ENCODE data around the gene MSH5. TPM values are rescaled to one million over a fixed set of nuclear protein-coding genes. Genes with fewer than 3 reads are reported as not detected.
"Not testable (repeated sequence)": the region's sequence is repeated elsewhere in the genome, so short reads cannot be mapped to it uniquely, and the experiment has no call there.

The MSH5 gene
- total RNA-seq, 2 donors from 2014 or later = 5.7 to 10.5 TPM

- H3K9me3 ChIP-seq = no peaks in the 10 kb centered on the region
- H3K4me1 ChIP-seq (ENCODE audit: control insufficient read depth in 1 of 2, low read depth in 2 of 2) = peaks cover 20 to 26% of the 10 kb centered on the region in 2 donors
- H3K27me3 ChIP-seq (replicated peaks; ENCODE audit: insufficient read depth) = no peaks in the 10 kb centered on the region
- TF ChIP-seq CTCF (IDR thresholded peaks at IDR 0.05) = no peak
- peaks cover 4% of the 10 kb centered on the region for H3K36me3 ChIP-seq
- peak overlapping the region; percentile 93 for H3K4me3 ChIP-seq
- no peak for DNase-seq (ENCODE audit: low spot score)
- peak overlapping the region; percentile 90 to 98 for H3K27ac ChIP-seq
- ATAC-seq (ENCODE audit: insufficient number of reproducible peaks, low FRiP score, low read depth) = no peak
Measured at GRCh38 chr6:31794866-31795615, 55.2 kb downstream of the MSH5 start.

GRCh38 chr6:31795616-31796298 lies 56.0 kb downstream of the MSH5 start, which contains the start of gene VARS1:
Gene VARS1 (minus strand): TSS chr6:31795752. CDS start chr6:31795217, 535 bp downstream.
- H3K4me3 ChIP-seq = peak within 1 kb of the TSS; percentile 93
- TF ChIP-seq CTCF (IDR thresholded peaks at IDR 0.05) = peak; percentile 80
- H3K27me3 ChIP-seq (replicated peaks; ENCODE audit: insufficient read depth) = no peaks in the 10 kb centered on the region
- peak; percentile 63 for DNase-seq (ENCODE audit: low spot score)
- no peaks in the 10 kb centered on the region for H3K9me3 ChIP-seq
- H3K36me3 ChIP-seq = peaks cover 4% of the 10 kb centered on the region
- peaks cover 23 to 28% of the 10 kb centered on the region in 2 donors for H3K4me1 ChIP-seq (ENCODE audit: control insufficient read depth in 1 of 2, low read depth in 2 of 2)
- peak; percentile 77 for ATAC-seq (ENCODE audit: insufficient number of reproducible peaks, low FRiP score, low read depth)
- H3K27ac ChIP-seq = peak within 1 kb of the TSS; percentile 90 to 98

GRCh38 chr6:31796993-31797385 lies 57.2 kb downstream of the MSH5 start:
- Histone ChIP-seq H3K27ac (peak overlapping the region; percentile 14 to 98), H3K27me3 (replicated peaks; ENCODE audit: insufficient read depth) (no peaks in the 10 kb centered on the region), H3K4me1 (ENCODE audit: control insufficient read depth in 1 of 2, low read depth in 2 of 2) (peaks cover 23 to 28% of the 10 kb centered on the region in 2 donors), H3K9me3 (no peaks in the 10 kb centered on the region), H3K36me3 (no peaks in the 10 kb centered on the region), H3K4me3 (no peak overlapping the region)
- no peak for TF ChIP-seq CTCF (IDR thresholded peaks at IDR 0.05)
- ATAC-seq (ENCODE audit: insufficient number of reproducible peaks, low FRiP score, low read depth) (no peak), DNase-seq (ENCODE audit: low spot score) (no peak)

- ATAC-seq (ENCODE audit: insufficient number of reproducible peaks, low FRiP score, low read depth) (no peak), DNase-seq (ENCODE audit: low spot score) (no peak)
- Histone ChIP-seq H3K27ac (peak overlapping the region in 1 of 2 donors; percentile 98), H3K4me3 (no peak overlapping the region), H3K9me3 (no peaks in the 10 kb centered on the region), H3K36me3 (no peaks in the 10 kb centered on the region), H3K27me3 (replicated peaks; ENCODE audit: insufficient read depth) (no peaks in the 10 kb centered on the region), H3K4me1 (ENCODE audit: control insufficient read depth in 1 of 2, low read depth in 2 of 2) (peaks cover 23 to 28% of the 10 kb centered on the region in 2 donors)
- no peak for TF ChIP-seq CTCF (IDR thresholded peaks at IDR 0.05)
Measured at GRCh38 chr6:31797588-31797987, 57.8 kb downstream of the MSH5 start.

GRCh38 chr6:31799781-31800180 lies 60.0 kb downstream of the MSH5 start:
- TF ChIP-seq CTCF (IDR thresholded peaks at IDR 0.05) = no peak
- no peak for DNase-seq (ENCODE audit: low spot score)
- H3K27me3 ChIP-seq (replicated peaks; ENCODE audit: insufficient read depth) = no peaks in the 10 kb centered on the region
- H3K36me3 ChIP-seq = no peaks in the 10 kb centered on the region
- no peaks in the 10 kb centered on the region for H3K9me3 ChIP-seq
- H3K4me1 ChIP-seq (ENCODE audit: control insufficient read depth in 1 of 2, low read depth in 2 of 2) = peaks cover 15 to 18% of the 10 kb centered on the region in 2 donors
- H3K27ac ChIP-seq = peak overlapping the region; percentile 87 to 89
- peak; percentile 39 for ATAC-seq (ENCODE audit: insufficient number of reproducible peaks, low FRiP score, low read depth)
- no peak overlapping the region for H3K4me3 ChIP-seq

GRCh38 chr6:31801031-31801927 lies 61.5 kb downstream of the MSH5 start:
- H3K27me3 ChIP-seq (replicated peaks; ENCODE audit: insufficient read depth); H3K36me3 ChIP-seq; DNase-seq (ENCODE audit: low spot score); H3K4me3 ChIP-seq; ATAC-seq (ENCODE audit: insufficient number of reproducible peaks, low FRiP score, low read depth); H3K27ac ChIP-seq; H3K9me3 ChIP-seq: not testable (repeated sequence)
- H3K4me1 ChIP-seq (ENCODE audit: control insufficient read depth in 1 of 2, low read depth in 2 of 2) = peaks cover 19 to 25% of the 10 kb centered on the region in 2 donors
